Naive B cell (primary cell): ENCODE measurements around the gene TRPM2. TPM values are rescaled to one million over a fixed set of nuclear protein-coding genes. Genes with fewer than 3 reads are reported as not detected.
A peak's percentile ranks its signal among the peaks of the same experiment; 100 is the strongest.

Experiments
- ATAC-seq, 2 donors: fragments of 150-1000 bp; cut with Tn5 transposase; 2 replicates each; pipeline ENCODE4 v1.10.0; 2021; ENCODE audit warnings: low read depth in 2 of 2, mild to moderate bottlenecking in 2 of 2, moderate library complexity in 2 of 2
- DNase-seq: peaks from one replicate; pipeline ENCODE4 v3.0.0; 2022
- H3K27ac Mint-ChIP-seq, 6 donors: one replicate each; pipeline ENCODE4 v1.8.0; 2020 to 2022; ENCODE audit warnings: mild to moderate bottlenecking in 6 of 6, mixed read lengths in 6 of 6, moderate library complexity in 5 of 6, inconsistent platforms in 2 of 6
- H3K27me3 Mint-ChIP-seq, 3 donors: one replicate each; pipeline ENCODE4 v1.8.0; 2021 to 2022; ENCODE audit warnings: mixed read lengths in 3 of 3, mild to moderate bottlenecking in 1 of 3
- H3K36me3 Mint-ChIP-seq, 2 donors: one replicate each; pipeline ENCODE4 v1.8.0; 2020 to 2022; ENCODE audit warnings: mixed read lengths in 2 of 2, inconsistent platforms in 1 of 2, mild to moderate bottlenecking in 1 of 2
- H3K4me1 Mint-ChIP-seq, 3 donors: one replicate each; pipeline ENCODE4 v1.8.0; 2020 to 2022; ENCODE audit warnings: mixed read lengths in 3 of 3, inconsistent platforms in 1 of 3, mild to moderate bottlenecking in 1 of 3, moderate library complexity in 1 of 3
- H3K4me3 Mint-ChIP-seq, 8 donors: one replicate each; pipeline ENCODE4 v1.8.0; 2020 to 2022; ENCODE audit warnings: mild to moderate bottlenecking in 8 of 8, mixed read lengths in 8 of 8, moderate library complexity in 8 of 8, inconsistent platforms in 2 of 8
- H3K9me3 Mint-ChIP-seq, 7 donors: one replicate each; pipeline ENCODE4 v1.8.0; 2020 to 2022; ENCODE audit warnings: mixed read lengths in 7 of 7, mild to moderate bottlenecking in 5 of 7, inconsistent platforms in 2 of 7, moderate library complexity in 1 of 7
- polyA plus RNA-seq, 6 donors: library from polyadenylated mRNA; unstranded; fragments of 300-500 nt; fragmentation: Illumina TruSeq; gene quantifications; one replicate each; pipeline ENCODE4 v1.2.3, GENCODE V29; 2021; ENCODE audit warnings: low read depth in 6 of 6

Gene TRPM2
- polyA plus RNA-seq, 6 donors from 2014 or later = 0.48 to 4.8 (median 2.6) TPM

GRCh38 chr21:44379991-44380865 is 26.8 kb downstream of the TRPM2 start:
- ATAC-seq (no peak), DNase-seq (no peak)
- H3K36me3 Mint-ChIP-seq = peaks cover 24 to 53% of the 10 kb centered on the region in 2 donors
- no peaks in the 10 kb centered on the region for H3K27me3 Mint-ChIP-seq
- peaks cover 27 to 30% (median 30%) of the 10 kb centered on the region in 3 donors for H3K4me1 Mint-ChIP-seq
- no peak overlapping the region for H3K4me3 Mint-ChIP-seq
- H3K27ac Mint-ChIP-seq = no peak overlapping the region
- peaks cover 12 to 27% (median 20%) of the 10 kb centered on the region in 7 donors for H3K9me3 Mint-ChIP-seq

GRCh38 chr21:44380876-44381275 is 27.5 kb downstream of the TRPM2 start:
- Mint-ChIP-seq H3K9me3 (peaks cover 13 to 34% (median 25%) of the 10 kb centered on the region in 7 donors), H3K27me3 (no peaks in the 10 kb centered on the region), H3K36me3 (peaks cover 28 to 53% of the 10 kb centered on the region in 2 donors), H3K27ac (peak overlapping the region in 1 of 6 donors; percentile 73), H3K4me1 (peaks cover 20 to 24% (median 23%) of the 10 kb centered on the region in 3 donors), H3K4me3 (no peak overlapping the region)
- ATAC-seq (no peak), DNase-seq (no peak)

- Mint-ChIP-seq H3K27me3 (no peaks in the 10 kb centered on the region), H3K4me3 (no peak overlapping the region), H3K36me3 (peaks cover 28 to 54% of the 10 kb centered on the region in 2 donors), H3K9me3 (peaks cover 13 to 42% (median 28%) of the 10 kb centered on the region in 7 donors), H3K27ac (peak overlapping the region in 1 of 6 donors; percentile 24), H3K4me1 (peaks cover 13 to 14% (median 13%) of the 10 kb centered on the region in 3 donors)
- DNase-seq = no peak
- ATAC-seq = no peak
Observed at GRCh38 chr21:44381874-44382273, 28.5 kb downstream of the TRPM2 start.

- Mint-ChIP-seq H3K4me3 (no peak overlapping the region), H3K27ac (no peak overlapping the region), H3K27me3 (no peaks in the 10 kb centered on the region), H3K36me3 (peaks cover 28 to 54% of the 10 kb centered on the region in 2 donors), H3K4me1 (peaks cover 7 to 8% (median 8%) of the 10 kb centered on the region in 3 donors), H3K9me3 (peaks cover 13 to 42% (median 28%) of the 10 kb centered on the region in 7 donors)
- DNase-seq (no peak), ATAC-seq (no peak)
Observed at GRCh38 chr21:44382536-44382935, 29.1 kb downstream of the TRPM2 start.

GRCh38 chr21:44383216-44383615 is 29.8 kb downstream of the TRPM2 start:
- peaks cover 13 to 42% (median 28%) of the 10 kb centered on the region in 7 donors for H3K9me3 Mint-ChIP-seq
- DNase-seq = no peak

GRCh38 chr21:44384968-44385367 is 31.5 kb downstream of the TRPM2 start:
- Mint-ChIP-seq H3K36me3 (peaks cover 28 to 54% of the 10 kb centered on the region in 2 donors), H3K4me3 (no peak overlapping the region), H3K4me1 (peaks cover 0 to 6% (median 5%) of the 10 kb centered on the region in 3 donors), H3K27ac (no peak overlapping the region), H3K27me3 (no peaks in the 10 kb centered on the region), H3K9me3 (peaks cover 13 to 42% (median 31%) of the 10 kb centered on the region in 7 donors)
- DNase-seq = no peak
- no peak for ATAC-seq

More at GRCh38 chr21:44383216-44383615, 29.8 kb downstream of the TRPM2 start:
- peaks cover 28 to 54% of the 10 kb centered on the region in 2 donors for H3K36me3 Mint-ChIP-seq
- H3K27ac Mint-ChIP-seq = no peak overlapping the region
- no peaks in the 10 kb centered on the region for H3K27me3 Mint-ChIP-seq
- no peak for ATAC-seq
- peaks cover under 1 to 6% (median 5%) of the 10 kb centered on the region in 3 donors for H3K4me1 Mint-ChIP-seq
- H3K4me3 Mint-ChIP-seq = peak overlapping the region in 1 of 8 donors; percentile 29

GRCh38 chr21:44389335-44389734 is 35.9 kb downstream of the TRPM2 start:
- Mint-ChIP-seq H3K27ac (no peak overlapping the region), H3K4me1 (peaks cover 4 to 16% (median 10%) of the 10 kb centered on the region in 3 donors), H3K9me3 (peaks cover 3 to 24% (median 21%) of the 10 kb centered on the region in 7 donors), H3K27me3 (no peaks in the 10 kb centered on the region), H3K4me3 (no peak overlapping the region), H3K36me3 (peaks cover 12 to 16% of the 10 kb centered on the region in 2 donors)
- DNase-seq (no peak), ATAC-seq (no peak)

GRCh38 chr21:44390886-44391285 is 37.5 kb downstream of the TRPM2 start:
- Mint-ChIP-seq H3K27ac (peak overlapping the region in 1 of 6 donors; percentile 7), H3K4me3 (no peak overlapping the region), H3K9me3 (peaks cover 0 to 8% (median 5%) of the 10 kb centered on the region in 7 donors), H3K27me3 (no peaks in the 10 kb centered on the region), H3K36me3 (peaks cover 0 to under 1% of the 10 kb centered on the region in 2 donors), H3K4me1 (peaks cover 4 to 16% (median 10%) of the 10 kb centered on the region in 3 donors)
- DNase-seq = no peak
- no peak for ATAC-seq

- Mint-ChIP-seq H3K36me3 (no peaks in the 10 kb centered on the region), H3K9me3 (peaks cover 0 to 4% (median 1%) of the 10 kb centered on the region in 7 donors), H3K4me1 (peaks cover 4 to 16% (median 10%) of the 10 kb centered on the region in 3 donors), H3K27ac (peak overlapping the region in 2 of 6 donors; percentile 80 to 87), H3K27me3 (no peaks in the 10 kb centered on the region), H3K4me3 (peak overlapping the region in 1 of 8 donors; percentile 48)
- ATAC-seq (peak; percentile 65 to 73), DNase-seq (peak; percentile 25)
Observed at GRCh38 chr21:44391345-44392091, 38.1 kb downstream of the TRPM2 start.

GRCh38 chr21:44392185-44392584 is 38.8 kb downstream of the TRPM2 start:
- Mint-ChIP-seq H3K27me3 (no peaks in the 10 kb centered on the region), H3K27ac (peak overlapping the region in 3 of 6 donors; percentile 76 to 87 (median 80)), H3K9me3 (peaks cover 0 to 4% (median 0%) of the 10 kb centered on the region in 7 donors), H3K4me1 (peaks cover 4 to 16% (median 10%) of the 10 kb centered on the region in 3 donors), H3K36me3 (no peaks in the 10 kb centered on the region), H3K4me3 (no peak overlapping the region)
- DNase-seq (no peak), ATAC-seq (no peak)

- H3K36me3 Mint-ChIP-seq = no peaks in the 10 kb centered on the region
- H3K4me3 Mint-ChIP-seq = no peak overlapping the region
- DNase-seq (no peak), ATAC-seq (no peak)
- peaks cover 0 to 4% (median 0%) of the 10 kb centered on the region in 7 donors for H3K9me3 Mint-ChIP-seq
- H3K27me3 Mint-ChIP-seq = no peaks in the 10 kb centered on the region
- peak overlapping the region in 1 of 6 donors; percentile 73 for H3K27ac Mint-ChIP-seq
- peaks cover 4 to 16% (median 10%) of the 10 kb centered on the region in 3 donors for H3K4me1 Mint-ChIP-seq
Observed at GRCh38 chr21:44392916-44393315, 39.5 kb downstream of the TRPM2 start.

GRCh38 chr21:44394733-44395132 is 41.3 kb downstream of the TRPM2 start:
- ATAC-seq (no peak), DNase-seq (no peak)
- H3K27ac Mint-ChIP-seq = peak overlapping the region in 1 of 6 donors; percentile 30

GRCh38 chr21:44395260-44395659 is 41.8 kb downstream of the TRPM2 start:
- peaks cover 4 to 16% (median 10%) of the 10 kb centered on the region in 3 donors for H3K4me1 Mint-ChIP-seq
- H3K9me3 Mint-ChIP-seq = no peaks in the 10 kb centered on the region
- no peaks in the 10 kb centered on the region for H3K27me3 Mint-ChIP-seq
- DNase-seq = no peak
- ATAC-seq = no peak
- H3K36me3 Mint-ChIP-seq = no peaks in the 10 kb centered on the region
- H3K4me3 Mint-ChIP-seq = no peak overlapping the region
- H3K27ac Mint-ChIP-seq = peak overlapping the region in 1 of 6 donors; percentile 30

More at GRCh38 chr21:44394733-44395132, 41.3 kb downstream of the TRPM2 start:
- Mint-ChIP-seq H3K4me3 (no peak overlapping the region), H3K4me1 (peaks cover 4 to 16% (median 10%) of the 10 kb centered on the region in 3 donors), H3K36me3 (no peaks in the 10 kb centered on the region), H3K9me3 (no peaks in the 10 kb centered on the region), H3K27me3 (no peaks in the 10 kb centered on the region)
